ENCODE data around the gene PPP1R12C. TPM values are rescaled to one million over a fixed set of nuclear protein-coding genes. Genes with fewer than 3 reads are reported as not detected.

The PPP1R12C gene
- total RNA-seq, 1 experiment from 2014 or later: 79.9 TPM

GRCh38 chr19:55160128-55160985, 42.9 kb upstream of the PPP1R12C start:
- Histone ChIP-seq H4K5ac (ENCODE audit: insufficient read length, low read depth, low read length) (no peak overlapping the region), H2AFZ (ENCODE audit: low read length) (no peak overlapping the region), H4K8ac (replicated peaks; ENCODE audit: insufficient read length, low read depth, low read length) (no peak overlapping the region), H3T11ph (ENCODE audit: low read length) (no peak overlapping the region), H3K56ac (ENCODE audit: insufficient read length, low read depth, low read length) (no peak overlapping the region), H3K4me2 (ENCODE audit: insufficient read depth, insufficient read length, low read length) (peak overlapping the region; percentile 80), H3K14ac (ENCODE audit: insufficient read depth, low read length) (no peak overlapping the region; the same call in 1 of the 2 replicates), H3K4ac (ENCODE audit: low read depth, low read length) (no peak overlapping the region), H2AK5ac (ENCODE audit: insufficient read length, low read length) (no peak overlapping the region), H3K27me3 (ENCODE audit: insufficient read depth, low read length) (no peaks in the 10 kb centered on the region; the same call in 1 of the 2 replicates), H2BK5ac (ENCODE audit: insufficient read length, low read length) (no peak overlapping the region), H2BK12ac (ENCODE audit: insufficient read length, low read depth, low read length) (no peak overlapping the region), H3K18ac (ENCODE audit: insufficient read length, low read depth, low read length) (no peak overlapping the region), H3K27ac (ENCODE audit: insufficient read length, low read depth, low read length) (no peak overlapping the region), H3K9me3 (ENCODE audit: control insufficient read depth, low read depth, low read length) (no peaks in the 10 kb centered on the region), H3K79me1 (ENCODE audit: insufficient read depth, low read depth, low read length, poor library complexity, severe bottlenecking) (no peaks in the 10 kb centered on the region), H3K23ac (ENCODE audit: insufficient read length, low read depth, low read length) (no peak overlapping the region), H3K79me2 (ENCODE audit: insufficient read depth, low read length) (no peaks in the 10 kb centered on the region), H2BK20ac (ENCODE audit: low read depth, low read length, poor library complexity, severe bottlenecking) (no peak overlapping the region), H2BK15ac (ENCODE audit: low read depth, low read length) (no peak overlapping the region), H3K23me2 (ENCODE audit: insufficient read length, low read depth, low read length, poor library complexity, severe bottlenecking) (peaks cover 13% of the 10 kb centered on the region), H3K9ac (ENCODE audit: extremely low read depth, insufficient read length, low read length) (no peak overlapping the region), H4K91ac (ENCODE audit: insufficient read length, low read depth, low read length) (no peak overlapping the region), H4K20me1 (ENCODE audit: control insufficient read depth, insufficient read depth, insufficient read length) (no peaks in the 10 kb centered on the region), H3K4me1 (ENCODE audit: insufficient read depth, low read length) (no peaks in the 10 kb centered on the region; the same call in 1 of the 2 replicates), H2BK120ac (ENCODE audit: low read depth, low read length, poor library complexity, severe bottlenecking) (no peak overlapping the region)
- peak; percentile 99 for TF ChIP-seq CTCF (conservative IDR thresholded peaks at IDR 0.05)
- no peaks in the 10 kb centered on the region for H3K9me3 Mint-ChIP-seq
- H3K4me1 Mint-ChIP-seq: peaks cover 18 to 27% of the 10 kb centered on the region in 2 experiments
- no peak overlapping the region for H3K27ac Mint-ChIP-seq
- DNase-seq: peak; percentile 99
- WGBS (ENCODE audit: extremely low coverage, insufficient read length, low lambda C conversion rate): no CpG with 5 or more reads among the region's 33 CpGs
- H3K4me3 Mint-ChIP-seq: peak overlapping the region; percentile 51 to 82
- peaks cover 25% of the 10 kb centered on the region for H3K27me3 Mint-ChIP-seq (ENCODE audit: low read depth)
- H3K36me3 Mint-ChIP-seq (ENCODE audit: insufficient read depth in 1 of 3, low read depth in 3 of 3): no peaks in the 10 kb centered on the region; a peak in 1 of 7 replicates

Measured in H9 (cell line).